Trophoblast cell (in vitro differentiated cells and primary cell): ENCODE results near the gene ZNF195.
"Not testable (repeated sequence)": the region's sequence is repeated elsewhere in the genome, so short reads cannot be mapped to it uniquely, and the experiment has no call there.

ENCODE experiments used
- DNase-seq, 2 donors: peaks; one replicate each; pipeline ENCODE4 v3.0.0-alpha.2; 2016
- H2AFZ ChIP-seq: 2 replicates; pipeline ENCODE4 v1.6.1; 2013; ENCODE audit warnings: low read length, moderate library complexity, mild to moderate bottlenecking; ENCODE audit not compliant: insufficient read depth, poor library complexity
- H2AK5ac ChIP-seq: 2 replicates; pipeline ENCODE4 v1.6.1; 2013; ENCODE audit warnings: mild to moderate bottlenecking, low read length
- H2BK120ac ChIP-seq: 2 replicates; pipeline ENCODE4 v1.6.1; 2013; ENCODE audit warnings: low read length, mild to moderate bottlenecking, moderate library complexity; ENCODE audit not compliant: insufficient read depth, poor library complexity
- H2BK12ac ChIP-seq: 2 replicates; pipeline ENCODE4 v1.6.1; 2013; ENCODE audit warnings: mild to moderate bottlenecking, low read length, moderate library complexity
- H2BK5ac ChIP-seq: 2 replicates; pipeline ENCODE4 v1.6.1; 2013; ENCODE audit warnings: low read length, low read depth, moderate library complexity, mild to moderate bottlenecking; ENCODE audit not compliant: poor library complexity
- H3K14ac ChIP-seq: 2 replicates; pipeline ENCODE4 v1.6.1; 2013; ENCODE audit warnings: mild to moderate bottlenecking, low read length
- H3K18ac ChIP-seq: 2 replicates; pipeline ENCODE4 v1.6.1; 2013; ENCODE audit warnings: mild to moderate bottlenecking, low read length
- H3K23ac ChIP-seq: 2 replicates; pipeline ENCODE4 v1.6.1; 2013; ENCODE audit warnings: low read length
- H3K27ac ChIP-seq: 2 replicates; pipeline ENCODE4 v1.5.1; 2013; ENCODE audit warnings: low read depth, mild to moderate bottlenecking, inconsistent platforms, low read length, moderate library complexity
- H3K27me3 ChIP-seq: 2 replicates; pipeline ENCODE4 v1.6.1; 2013; ENCODE audit warnings: inconsistent platforms, mild to moderate bottlenecking, low read length, moderate library complexity; ENCODE audit not compliant: insufficient read depth
- H3K36me3 ChIP-seq, 2 experiments: 1 replicate in 1 of 2; 2 replicates in 1 of 2; pipeline ENCODE4 v1.6.1; 2013; ENCODE audit warnings: low read length in 2 of 2, mild to moderate bottlenecking in 2 of 2, moderate library complexity in 1 of 2; ENCODE audit not compliant: insufficient read depth in 2 of 2, control insufficient read depth in 1 of 2
- H3K4ac ChIP-seq: 2 replicates; pipeline ENCODE4 v1.6.1; 2013; ENCODE audit warnings: low read depth, mild to moderate bottlenecking, low read length, moderate library complexity
- H3K4me1 ChIP-seq, 2 experiments: 1 replicate in 1 of 2; 2 replicates in 1 of 2; pipeline ENCODE4 v1.6.1; 2013; ENCODE audit warnings: low read length in 2 of 2, mild to moderate bottlenecking in 2 of 2, moderate library complexity in 1 of 2; ENCODE audit not compliant: insufficient read depth in 2 of 2, control insufficient read depth in 1 of 2
- H3K4me2 ChIP-seq: 2 replicates; pipeline ENCODE4 v1.6.1; 2013; ENCODE audit warnings: inconsistent platforms, mild to moderate bottlenecking, low read length, moderate library complexity
- H3K4me3 ChIP-seq: 2 replicates; pipeline ENCODE4 v1.5.1; 2013; ENCODE audit warnings: mild to moderate bottlenecking, low read depth, low read length, inconsistent platforms
- H3K79me1 ChIP-seq: one replicate; pipeline ENCODE4 v1.6.1; 2013; ENCODE audit warnings: low read length
- H3K79me2 ChIP-seq: 2 replicates; pipeline ENCODE4 v1.6.1; 2013; ENCODE audit warnings: low read length, mild to moderate bottlenecking; ENCODE audit not compliant: control insufficient read depth, insufficient read depth, poor library complexity
- H3K9ac ChIP-seq: 2 replicates; pipeline ENCODE4 v1.6.1; 2013; ENCODE audit warnings: mild to moderate bottlenecking, low read length
- H3K9me3 ChIP-seq: 2 replicates; pipeline ENCODE4 v1.6.1; 2013; ENCODE audit warnings: low read depth, mild to moderate bottlenecking, control low read depth, inconsistent platforms, low read length; ENCODE audit not compliant: insufficient read depth
- H4K12ac ChIP-seq: 2 replicates; pipeline ENCODE4 v1.6.1; 2013; ENCODE audit warnings: low read depth, mild to moderate bottlenecking, low read length, moderate library complexity
- H4K8ac ChIP-seq: 2 replicates; pipeline ENCODE4 v1.6.1; 2013; ENCODE audit warnings: low read depth, mild to moderate bottlenecking, low read length, moderate library complexity
- H4K91ac ChIP-seq: one replicate; pipeline ENCODE4 v1.6.1; 2013; ENCODE audit warnings: low read depth, mild to moderate bottlenecking, low read length, moderate library complexity
- WGBS: extraction: QIAGEN DNeasy Blood & Tissue Kit; methylation state at CpG from one replicate; pipeline ENCODE4 v1.1.7; 2013; ENCODE audit warnings: missing lambda C conversion rate; ENCODE audit not compliant: insufficient read length, insufficient coverage; ENCODE audit errors: extremely low coverage; 5-methylcytosine and 5-hydroxymethylcytosine counted together

ZNF195 gene

DNA sequence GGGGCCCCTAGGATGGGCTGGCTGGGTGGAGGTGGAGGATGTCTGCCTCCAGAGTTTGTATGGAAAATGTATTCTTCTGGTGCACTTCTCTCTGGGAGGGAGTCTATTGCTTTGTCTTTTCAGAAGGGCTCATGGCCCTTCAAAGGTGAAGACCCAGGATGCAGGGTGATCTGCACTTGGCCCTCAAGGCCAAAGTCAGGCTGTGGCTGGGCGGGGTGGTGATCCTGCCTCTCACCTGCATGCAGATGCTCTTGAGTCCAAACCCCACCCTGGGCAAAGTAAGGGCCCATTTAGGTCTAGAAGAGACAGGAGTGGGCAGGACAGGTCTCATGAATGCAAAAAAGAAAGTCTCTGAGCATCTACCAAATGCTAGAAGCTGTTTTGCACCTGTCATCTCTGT, 40.5 kb upstream of the ZNF195 start:
- not testable (repeated sequence) for H3K9ac ChIP-seq, DNase-seq

DNA sequence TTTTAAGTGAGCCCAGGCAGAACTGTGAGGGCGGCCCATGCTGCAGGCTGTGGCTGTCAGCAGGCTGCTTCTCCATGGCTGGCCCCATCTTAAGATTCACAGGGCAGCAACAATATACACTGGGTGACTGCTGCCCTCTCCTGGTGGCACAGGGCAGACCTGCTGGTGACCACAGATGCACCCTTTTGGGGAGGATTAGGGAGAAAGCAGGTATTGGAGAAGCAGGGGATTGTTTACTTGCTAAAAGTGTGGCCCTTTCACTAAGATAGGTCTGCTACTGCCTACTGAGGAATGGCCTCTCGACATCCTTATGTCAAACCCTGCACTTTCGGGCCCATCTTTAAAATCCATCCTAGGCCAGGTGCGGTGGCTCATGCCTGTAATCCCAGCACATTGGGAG, 38.1 kb upstream of the ZNF195 start:
- not testable (repeated sequence) for H3K4me1 ChIP-seq, H4K8ac ChIP-seq, H2AFZ ChIP-seq, H3K36me3 ChIP-seq, H2BK5ac ChIP-seq, H2BK12ac ChIP-seq, H2AK5ac ChIP-seq, H3K79me2 ChIP-seq, H3K14ac ChIP-seq, H3K27me3 ChIP-seq, H4K91ac ChIP-seq, H3K4me2 ChIP-seq, H3K23ac ChIP-seq, H3K4me3 ChIP-seq, H3K79me1 ChIP-seq, H3K18ac ChIP-seq, H3K9me3 ChIP-seq, H3K27ac ChIP-seq, H3K4ac ChIP-seq, H4K12ac ChIP-seq, H2BK120ac ChIP-seq, H3K9ac ChIP-seq
- no CpG with 5 or more reads among the region's 4 CpGs for WGBS
- peak; percentile 36 to 56 for DNase-seq

More for the DNA sequence above, 40.5 kb upstream of the ZNF195 start:
- H3K27me3 ChIP-seq, H3K18ac ChIP-seq, H3K36me3 ChIP-seq, H2BK5ac ChIP-seq, H3K4me1 ChIP-seq, H3K4me3 ChIP-seq, H3K79me1 ChIP-seq, H3K4ac ChIP-seq, H3K79me2 ChIP-seq, H3K23ac ChIP-seq, H4K91ac ChIP-seq, H3K9me3 ChIP-seq, H2AK5ac ChIP-seq, H2AFZ ChIP-seq, H3K14ac ChIP-seq, H2BK12ac ChIP-seq, H2BK120ac ChIP-seq, H4K12ac ChIP-seq, H3K4me2 ChIP-seq, H4K8ac ChIP-seq, H3K27ac ChIP-seq: not testable (repeated sequence)
- WGBS = no CpG with 5 or more reads among the region's 1 CpG

DNA sequence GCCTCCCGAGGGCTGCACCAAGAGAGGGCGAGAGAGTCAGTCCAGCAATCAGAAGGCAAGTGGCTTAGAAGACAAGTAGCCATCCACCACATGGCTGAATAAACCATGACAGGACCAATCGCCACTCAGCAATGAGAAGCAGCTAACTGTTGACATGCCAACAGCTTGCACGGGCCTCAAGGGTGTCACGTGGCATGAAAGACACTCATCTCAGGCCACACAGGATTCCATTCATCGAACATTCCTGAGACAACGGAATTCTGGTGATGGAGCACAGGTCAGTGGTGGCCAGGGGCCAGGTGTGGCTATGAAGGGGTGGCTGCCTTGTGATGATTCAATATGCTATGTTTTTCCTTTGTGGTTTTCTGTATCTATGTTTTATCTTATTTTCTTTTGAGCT, 36.4 kb upstream of the ZNF195 start:
- H3K9me3 ChIP-seq = not testable (repeated sequence)

DNA sequence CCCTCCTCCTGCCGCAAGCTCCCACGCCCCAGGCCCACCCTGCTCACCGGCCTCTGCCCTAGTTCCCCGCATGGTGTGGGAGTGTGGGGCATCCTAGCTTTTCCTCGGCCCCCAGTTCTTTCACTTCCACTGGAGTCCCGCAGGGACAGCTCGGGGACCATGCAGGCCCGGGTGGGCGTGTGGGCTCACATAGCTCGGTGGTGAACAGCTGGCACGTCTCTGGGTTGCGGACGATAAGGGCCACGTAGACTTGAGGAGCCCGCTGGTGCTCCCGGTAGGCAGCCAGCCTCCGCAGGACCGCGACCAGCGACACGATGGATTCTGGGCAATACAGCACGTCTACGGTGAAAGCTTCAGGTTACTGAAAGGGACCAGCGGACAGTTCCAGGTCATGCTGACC, 34.7 kb upstream of the ZNF195 start:
- H2BK120ac ChIP-seq, DNase-seq, H3K23ac ChIP-seq, H3K36me3 ChIP-seq, H4K91ac ChIP-seq, H4K8ac ChIP-seq, H3K4me2 ChIP-seq, H3K27me3 ChIP-seq, H2AK5ac ChIP-seq, H3K14ac ChIP-seq, H3K79me1 ChIP-seq, H3K18ac ChIP-seq, H3K9ac ChIP-seq, H3K27ac ChIP-seq, H3K9me3 ChIP-seq, H4K12ac ChIP-seq, H2BK5ac ChIP-seq, H3K4ac ChIP-seq, H2AFZ ChIP-seq, H3K4me3 ChIP-seq, H3K79me2 ChIP-seq, H2BK12ac ChIP-seq, H3K4me1 ChIP-seq: not testable (repeated sequence)
- WGBS = no CpG with 5 or more reads among the region's 24 CpGs

More for the DNA sequence above, 36.4 kb upstream of the ZNF195 start:
- not testable (repeated sequence) for H2AFZ ChIP-seq, H3K18ac ChIP-seq, H3K27me3 ChIP-seq, H3K36me3 ChIP-seq, H2BK120ac ChIP-seq, H3K27ac ChIP-seq, H3K79me1 ChIP-seq, H3K4ac ChIP-seq, H2AK5ac ChIP-seq, H3K79me2 ChIP-seq, H3K9ac ChIP-seq, H3K23ac ChIP-seq, H3K4me1 ChIP-seq, H2BK5ac ChIP-seq, H4K91ac ChIP-seq, H3K14ac ChIP-seq, H2BK12ac ChIP-seq, H3K4me2 ChIP-seq, H4K12ac ChIP-seq, H3K4me3 ChIP-seq, H4K8ac ChIP-seq
- DNase-seq = peak; percentile 35 to 60
- WGBS = no CpG with 5 or more reads among the region's 7 CpGs
